ENCODE measurements around the gene POC1B.

Gene POC1B

GRCh38 chr12:89418228-89418910 lies 107.5 kb downstream of the POC1B start:
- no peak for DNase-seq (ENCODE audit: low spot score)

- DNase-seq (ENCODE audit: low spot score) = no peak
Measured at GRCh38 chr12:89417246-89417977, 108.4 kb downstream of the POC1B start.

GRCh38 chr12:89416049-89416792 lies 109.6 kb downstream of the POC1B start:
- DNase-seq (ENCODE audit: low spot score) = no peak

DNA sequence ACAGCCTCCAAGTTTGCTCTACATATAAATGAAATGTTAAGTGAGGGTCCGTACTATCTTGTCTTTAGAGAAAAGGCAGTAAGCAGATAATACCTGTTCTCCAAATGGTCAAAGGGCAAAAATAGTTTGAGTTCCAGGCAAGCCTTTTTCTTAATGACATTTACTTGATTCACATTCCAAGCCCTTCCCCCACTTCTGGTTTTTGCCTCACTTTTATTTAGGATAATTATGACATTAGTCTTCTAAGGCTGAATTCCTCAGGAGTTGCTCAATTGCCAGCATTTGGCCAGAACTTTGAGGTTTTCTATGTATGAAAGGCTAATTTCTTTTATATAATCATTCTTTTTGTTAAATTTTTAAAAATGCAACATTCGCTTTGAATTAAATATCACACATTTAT lies 111.0 kb downstream of the POC1B start:
- no peak for DNase-seq (ENCODE audit: low spot score)

GRCh38 chr12:89414322-89414721 lies 111.5 kb downstream of the POC1B start:
- DNase-seq (ENCODE audit: low spot score) = no peak

GRCh38 chr12:89413234-89413633 lies 112.6 kb downstream of the POC1B start:
- DNase-seq (ENCODE audit: low spot score) = no peak

DNA sequence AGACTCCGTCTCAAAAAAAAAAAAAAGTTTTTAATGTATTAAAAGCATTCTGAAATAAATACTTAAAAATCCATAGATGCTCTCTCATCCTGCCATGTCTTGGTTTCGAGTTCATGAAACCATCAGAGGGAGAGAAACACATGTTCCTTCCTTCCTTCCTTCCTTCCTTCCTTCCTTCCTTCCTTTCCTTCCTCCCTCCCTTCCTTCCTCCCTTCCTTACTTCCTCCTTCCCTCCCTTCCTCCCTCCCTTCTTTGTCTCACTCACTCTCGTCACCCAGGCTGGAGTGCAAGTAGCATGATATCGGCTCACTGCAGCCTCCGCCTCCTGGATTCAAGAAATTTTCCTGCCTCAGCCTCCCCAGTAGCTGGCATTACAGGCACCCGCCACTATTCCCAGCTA lies 113.2 kb downstream of the POC1B start:
- no peak for DNase-seq (ENCODE audit: low spot score)

DNA sequence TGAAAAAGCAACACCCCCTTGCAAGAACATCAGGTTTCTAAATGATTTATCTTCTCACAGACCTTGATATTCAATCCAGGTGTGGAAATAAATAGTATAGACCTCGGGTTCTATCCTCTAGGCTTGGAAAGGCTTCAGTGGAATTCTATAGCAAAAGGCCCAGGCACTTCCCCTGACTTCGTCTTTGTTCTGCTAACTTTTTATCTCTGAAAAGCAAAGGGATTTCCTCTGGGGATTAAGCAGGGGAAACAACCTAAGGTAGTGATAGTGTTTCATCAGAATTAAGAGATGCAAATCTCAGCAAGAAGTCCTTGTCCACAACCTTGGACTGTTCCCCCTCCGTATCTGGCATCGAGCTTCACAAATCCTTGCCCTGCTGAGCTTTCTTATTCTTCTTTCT lies 114.0 kb downstream of the POC1B start:
- DNase-seq (ENCODE audit: low spot score) = no peak

DNA sequence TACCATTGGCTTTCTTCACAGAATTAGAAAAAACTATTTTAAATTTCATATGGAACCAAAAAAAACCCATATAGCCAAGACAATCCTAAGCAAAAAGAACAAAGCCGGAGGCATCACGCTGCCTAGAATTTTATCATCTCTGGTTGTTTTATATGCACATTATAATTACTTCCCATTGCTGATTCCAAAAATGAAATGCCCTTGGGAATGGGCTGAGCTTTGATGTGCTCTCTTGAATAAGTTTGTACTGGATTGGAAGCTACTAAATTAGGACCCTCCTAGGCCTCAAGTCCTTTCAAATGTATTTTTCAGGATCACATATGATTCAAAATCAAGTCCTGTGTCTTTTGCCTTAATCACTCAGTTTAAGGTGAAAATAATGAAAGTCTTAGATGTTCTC lies 114.6 kb downstream of the POC1B start:
- no peak for DNase-seq (ENCODE audit: low spot score)

DNA sequence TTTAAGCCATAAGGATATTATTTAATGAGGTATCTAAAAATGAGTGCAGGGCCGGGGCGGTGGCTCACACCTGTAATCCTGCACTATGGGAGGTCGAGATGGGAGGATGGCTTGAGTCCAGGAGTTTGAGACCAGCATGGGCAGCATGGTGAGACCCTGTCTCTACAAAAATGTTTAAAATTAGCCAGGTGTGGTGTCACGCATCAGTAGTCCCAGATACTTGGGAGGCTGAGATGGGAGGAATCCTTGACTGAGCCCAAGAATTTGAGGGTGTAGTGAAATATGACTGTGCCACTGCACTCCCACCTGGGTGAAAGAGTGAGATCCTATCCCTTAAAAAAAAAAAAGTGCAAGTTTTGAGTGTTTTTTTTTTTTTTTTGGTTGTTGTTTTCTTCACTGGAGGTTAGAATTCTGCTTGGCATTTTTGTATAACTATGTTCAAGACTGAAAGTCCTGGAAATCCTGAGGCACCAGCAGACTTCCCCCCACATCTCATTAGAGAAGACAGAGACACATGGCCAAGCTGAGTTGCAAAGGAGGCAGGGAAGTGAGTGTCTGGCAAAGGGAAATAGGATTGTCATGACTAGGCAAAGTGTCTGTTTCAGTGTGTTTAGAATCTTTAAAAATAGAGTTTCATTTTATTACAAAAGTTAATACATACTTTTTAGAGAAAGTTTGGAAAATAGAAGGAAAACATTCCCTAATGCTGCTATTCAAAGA lies 120.1 kb downstream of the POC1B start:
- DNase-seq (ENCODE audit: low spot score) = no peak

DNA sequence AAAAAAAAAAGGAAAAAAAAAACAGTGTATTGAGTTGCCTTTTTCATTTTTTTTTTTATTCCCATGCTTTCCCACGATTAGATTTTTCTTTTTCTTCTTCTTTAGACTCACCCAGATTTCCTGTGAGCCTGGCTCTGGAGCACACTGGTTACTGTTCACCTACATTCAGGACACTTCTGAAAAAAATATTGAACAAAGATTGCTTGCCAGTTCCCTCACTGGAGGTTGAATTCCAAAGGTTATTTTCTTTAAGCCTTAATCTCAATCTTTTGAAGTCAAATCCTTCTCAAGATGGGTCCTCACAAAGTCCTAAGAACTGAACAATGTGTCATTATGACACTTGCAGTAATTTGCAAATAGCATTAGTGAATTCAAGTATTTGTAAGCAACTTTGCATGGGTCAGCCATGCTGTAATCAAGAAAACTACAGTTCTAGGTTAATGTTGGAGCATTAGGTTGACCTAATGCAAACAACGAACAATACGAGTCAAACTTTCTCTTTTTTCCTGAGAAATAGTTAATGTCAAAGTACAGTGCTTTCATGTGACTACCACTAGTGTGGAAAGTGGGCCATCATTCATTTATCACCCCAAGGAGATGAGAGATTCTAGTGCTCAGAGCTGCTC lies 124.3 kb downstream of the POC1B start:
- DNase-seq (ENCODE audit: low spot score) = no peak

DNA sequence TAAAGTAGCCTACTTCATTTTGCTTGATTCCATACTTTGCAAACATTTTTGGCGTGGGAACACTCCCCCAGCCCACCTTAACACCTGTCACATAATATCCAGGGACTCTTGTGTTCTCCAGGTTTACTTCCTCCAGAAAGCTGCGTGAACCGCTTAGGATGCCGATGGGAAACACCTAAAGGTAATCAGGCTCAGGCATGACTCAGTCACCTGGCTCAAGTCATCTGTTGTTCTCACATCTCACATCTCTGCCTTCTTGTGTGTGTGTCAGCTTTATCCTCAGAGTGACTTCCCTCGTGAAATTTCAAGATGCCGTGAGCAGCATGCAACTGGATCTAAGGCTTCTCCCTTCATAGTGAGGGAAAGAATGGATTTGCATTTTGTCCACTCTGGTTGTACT lies 125.4 kb downstream of the POC1B start:
- no peak for DNase-seq (ENCODE audit: low spot score)

DNA sequence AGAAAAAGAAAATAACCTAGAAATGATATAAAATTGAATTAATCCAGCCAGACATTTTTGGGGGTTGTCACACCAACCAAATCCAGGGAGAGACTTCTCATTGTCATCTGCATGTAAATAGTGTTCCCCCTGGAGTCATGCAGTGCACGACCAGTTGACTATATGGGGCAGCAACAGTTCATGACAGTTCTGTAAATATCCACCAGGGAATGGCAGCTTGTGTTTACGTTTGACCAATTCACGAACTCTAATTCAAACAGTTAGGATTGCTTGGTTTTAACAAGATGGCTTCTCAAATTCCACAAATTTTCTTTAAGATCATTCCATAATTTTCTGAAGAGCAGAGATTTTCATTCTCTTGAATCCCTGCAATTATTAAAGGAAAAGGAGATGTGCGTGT lies 130.1 kb downstream of the POC1B start:
- DNase-seq (ENCODE audit: low spot score) = no peak

GRCh38 chr12:89393551-89394121 lies 132.2 kb downstream of the POC1B start:
- DNase-seq (ENCODE audit: low spot score) = no peak

GRCh38 chr12:89392391-89392790 lies 133.5 kb downstream of the POC1B start:
- DNase-seq (ENCODE audit: low spot score) = no peak

DNA sequence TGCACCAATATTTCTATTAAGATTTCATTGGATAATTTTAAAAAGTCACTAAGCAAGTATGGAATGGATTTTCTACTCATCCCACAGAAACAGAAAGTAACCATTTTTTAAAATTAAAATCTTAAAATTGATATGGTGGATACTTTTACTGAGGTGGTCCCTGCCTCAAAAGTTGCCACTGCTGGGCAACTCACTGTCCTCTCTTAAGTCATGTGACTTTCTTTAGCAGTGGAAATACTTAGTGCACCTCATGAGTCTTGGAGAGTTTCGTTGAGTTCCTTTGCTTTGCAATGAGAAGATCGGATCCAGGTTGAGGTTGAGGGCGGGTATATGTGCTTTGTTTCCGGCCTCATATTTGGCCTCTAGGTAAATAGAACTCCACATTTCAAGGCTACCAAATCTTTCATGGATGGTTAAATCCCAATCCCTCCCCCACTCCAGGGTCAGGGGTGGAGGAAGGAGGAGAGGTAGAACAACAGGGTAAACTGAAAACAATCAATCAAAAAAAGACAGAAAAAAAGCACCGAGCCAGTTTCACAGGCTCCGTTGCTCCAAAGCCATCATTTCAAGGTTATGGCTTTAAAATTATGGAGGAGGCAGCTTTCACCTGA lies 134.0 kb downstream of the POC1B start:
- DNase-seq (ENCODE audit: low spot score) = no peak

DNA sequence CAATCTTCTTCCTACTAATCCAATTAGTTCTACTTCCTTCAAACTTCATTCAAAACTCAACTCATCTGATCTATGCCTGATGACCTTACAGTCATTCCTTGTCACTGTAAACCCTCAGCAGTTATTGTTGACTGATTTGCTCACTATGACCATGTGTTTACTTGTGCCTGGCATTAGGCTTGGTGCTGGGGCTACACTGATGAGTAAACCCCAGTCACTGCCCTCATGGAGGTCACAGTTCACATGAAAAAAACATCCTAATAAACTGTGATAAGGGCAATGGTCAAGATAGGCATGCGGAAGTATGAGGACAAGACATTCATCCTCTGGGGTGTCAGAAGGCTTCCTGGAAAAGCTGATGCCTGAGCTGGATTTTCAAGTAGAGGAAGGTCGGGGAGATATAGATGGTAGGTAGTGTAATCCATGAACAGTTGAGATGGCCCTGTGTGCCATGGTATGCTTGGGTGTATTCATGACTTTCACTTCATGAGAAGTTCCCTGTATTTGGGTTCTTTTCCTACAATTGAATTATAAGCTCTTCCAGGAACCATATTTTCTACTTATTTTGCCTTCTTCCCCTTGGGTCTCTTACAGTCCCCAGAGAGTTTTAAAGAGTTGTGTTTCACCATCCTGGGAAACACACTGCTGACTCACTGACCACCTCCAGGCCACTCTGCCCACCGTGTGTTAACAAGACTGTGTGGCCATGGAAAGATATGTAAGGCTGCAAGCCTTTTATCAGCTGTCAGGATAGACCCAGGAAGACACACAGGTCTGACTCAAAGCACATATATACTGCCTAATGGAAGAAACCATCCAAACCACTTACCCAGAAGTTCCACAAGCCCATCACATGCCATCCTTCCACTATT lies 134.8 kb downstream of the POC1B start:
- no peak for DNase-seq (ENCODE audit: low spot score)

DNA sequence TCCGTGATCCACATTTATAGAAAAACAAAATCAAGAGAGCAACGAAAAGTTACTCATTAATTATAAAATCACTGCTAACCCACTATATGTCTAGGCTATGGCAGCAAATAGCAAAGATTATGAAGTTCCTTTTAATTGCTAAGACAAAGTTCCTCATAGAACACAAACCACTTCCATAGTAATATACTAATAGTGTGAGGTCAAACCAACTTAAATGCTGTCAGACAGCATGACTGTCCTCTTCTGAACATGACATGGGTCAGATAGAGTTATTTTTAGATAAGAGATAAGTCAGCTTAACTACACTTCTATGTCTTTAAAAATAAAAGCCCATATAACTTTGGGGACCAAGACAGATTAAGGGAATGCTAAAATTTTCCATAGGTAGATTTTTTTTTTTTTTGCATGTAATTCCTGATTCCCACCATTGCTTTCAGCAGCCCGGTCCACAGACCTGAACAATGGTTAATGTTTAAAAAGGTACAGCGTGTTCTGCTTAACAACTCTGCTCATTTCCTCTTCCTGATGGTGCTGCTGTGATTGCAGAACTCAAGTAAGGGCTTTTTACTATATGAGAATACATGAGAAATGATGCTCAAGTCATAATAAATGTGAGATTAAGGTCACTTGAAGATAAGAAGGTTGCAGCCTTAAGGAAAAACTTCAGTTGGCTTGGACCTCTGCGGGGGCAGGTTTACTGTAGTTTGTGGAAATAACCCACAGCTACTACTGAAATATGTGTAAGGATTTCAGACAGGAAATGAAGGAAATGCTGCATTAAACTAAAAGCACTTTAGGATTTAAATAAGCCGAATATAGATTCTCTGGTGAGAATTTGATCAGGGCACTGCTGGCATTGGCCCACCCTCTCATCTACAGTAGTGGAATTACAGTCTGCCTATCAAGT lies 135.8 kb downstream of the POC1B start:
- no peak for DNase-seq (ENCODE audit: low spot score)

- no peak for DNase-seq (ENCODE audit: low spot score)
Measured at GRCh38 chr12:89386138-89386537, 139.7 kb downstream of the POC1B start.
